NCI-H187 treated with DMSO at 0.1 percent for 48 hours (cell line): Measurements from ENCODE around the gene CYFIP1.
"Not testable (repeated sequence)": the region's sequence is repeated elsewhere in the genome, so short reads cannot be mapped to it uniquely, and the experiment has no call there.

Source experiments
- DNase-seq: peaks from one replicate; lab custom pipeline; 2025; lab: John Stamatoyannopoulos, UW

The CYFIP1 gene

DNA sequence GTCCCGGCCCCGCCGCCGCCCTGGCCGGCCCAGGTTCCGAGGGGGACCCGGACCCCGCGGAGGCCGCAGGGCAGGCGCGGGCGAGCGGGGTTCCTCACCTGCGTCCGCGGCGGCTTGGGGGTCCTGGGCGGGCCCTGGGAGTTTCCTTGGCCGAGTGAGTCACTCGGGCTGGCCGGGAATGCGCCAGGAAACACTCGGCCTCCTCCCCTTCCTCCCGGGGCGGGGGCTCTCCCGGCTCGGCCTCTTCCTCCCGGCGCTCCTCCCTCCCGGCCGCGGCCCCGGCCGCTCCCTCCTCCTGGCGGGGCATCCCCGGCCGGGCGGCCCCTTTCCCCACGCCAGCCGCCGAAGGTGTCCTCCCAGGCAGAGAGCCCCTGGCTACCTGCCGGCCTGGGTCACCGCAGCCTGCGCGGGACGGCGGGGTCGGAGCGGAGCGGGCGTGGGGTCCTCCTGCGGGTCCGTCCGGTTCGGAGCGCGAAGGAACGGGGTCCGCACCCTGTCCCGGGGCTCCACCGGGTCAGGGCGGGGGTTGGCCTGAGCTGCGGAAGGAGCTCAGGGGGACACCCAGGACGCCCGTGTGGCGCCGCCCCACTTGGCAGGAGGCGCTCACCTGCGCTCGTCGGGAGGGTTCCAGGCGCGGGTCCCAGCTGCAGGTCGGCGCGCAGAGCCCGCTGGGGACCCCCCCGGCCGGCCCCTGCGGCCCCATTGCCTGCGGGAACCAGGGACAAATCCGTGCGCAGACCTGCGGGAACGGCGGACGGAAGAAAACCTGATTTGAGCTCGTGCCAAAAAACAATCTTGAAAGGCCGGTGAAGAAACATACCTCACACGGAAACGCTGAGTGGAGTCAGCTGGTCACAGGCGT lies at the start of gene CYFIP1:
Gene CYFIP1 (minus strand): TSS at position 180 of the 862 bp plus-strand sequence. CDS start 33,083 bp downstream, outside the sequence.
- no peak for DNase-seq

DNA sequence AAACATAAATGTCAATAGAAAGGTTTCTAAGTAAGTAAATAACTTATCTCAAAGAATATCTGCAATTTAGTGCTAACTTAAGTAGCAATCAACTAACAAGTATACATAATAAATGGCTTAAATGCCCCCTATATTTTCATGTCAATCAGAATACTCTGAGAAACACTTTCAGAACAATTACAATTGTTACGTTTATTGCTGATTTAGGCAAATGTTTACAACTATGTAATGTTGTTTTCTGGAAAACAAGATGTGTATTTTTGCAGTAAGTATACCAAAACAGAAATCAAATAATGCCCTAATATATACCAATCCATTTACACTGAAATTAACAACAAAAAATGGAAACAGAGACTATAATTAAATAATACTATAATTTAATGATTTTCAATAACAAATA lies 46.0 kb upstream of the CYFIP1 start:
- DNase-seq: no peak

DNA sequence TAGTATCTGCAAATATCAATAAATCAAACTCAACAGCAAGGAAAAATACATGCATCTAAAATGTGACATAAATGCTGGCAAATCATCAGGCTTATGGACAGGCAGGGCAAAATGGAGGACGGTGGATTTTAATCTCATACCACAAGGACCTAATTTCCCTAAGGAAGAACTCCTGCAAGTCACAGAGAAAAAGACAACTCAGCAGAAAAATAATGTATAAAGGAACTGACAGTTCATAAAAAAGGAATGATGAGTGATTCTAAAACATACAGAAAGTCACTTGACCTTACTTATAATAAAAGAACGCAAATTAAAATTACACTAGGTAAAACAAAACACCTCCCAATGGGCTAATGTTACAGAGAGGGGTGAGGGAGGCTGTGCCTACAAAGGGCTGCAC lies 42.0 kb upstream of the CYFIP1 start:
- no peak for DNase-seq

DNA sequence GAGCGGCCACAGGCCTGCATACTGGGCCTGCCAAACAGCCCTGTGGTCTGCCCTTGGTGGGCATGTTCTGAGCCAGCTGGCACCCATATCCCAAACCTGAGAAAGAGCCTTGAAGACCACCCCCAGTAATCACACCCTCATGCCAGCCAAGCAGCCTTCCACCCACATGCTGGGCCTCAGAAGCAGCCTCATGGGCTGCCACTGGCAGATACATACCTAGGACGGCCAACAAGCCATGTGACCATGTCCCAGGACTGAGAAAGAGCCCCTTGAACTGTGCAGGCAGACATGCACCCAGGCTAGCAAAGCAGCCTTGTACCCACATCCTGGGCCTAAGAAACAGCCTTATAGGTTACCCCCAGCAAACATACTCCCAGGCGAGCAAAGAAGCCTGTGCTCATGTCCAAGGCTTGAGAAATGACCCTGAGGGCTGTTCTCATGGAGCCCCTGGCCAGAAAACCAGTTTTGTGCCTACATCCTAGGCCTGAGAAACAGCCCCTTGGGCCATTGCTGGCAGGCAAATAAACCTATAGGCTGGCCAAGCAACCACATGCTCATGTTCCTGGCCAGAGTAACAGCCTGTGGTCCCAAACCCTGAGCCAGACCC lies 34.3 kb upstream of the CYFIP1 start:
- DNase-seq: no peak

DNA sequence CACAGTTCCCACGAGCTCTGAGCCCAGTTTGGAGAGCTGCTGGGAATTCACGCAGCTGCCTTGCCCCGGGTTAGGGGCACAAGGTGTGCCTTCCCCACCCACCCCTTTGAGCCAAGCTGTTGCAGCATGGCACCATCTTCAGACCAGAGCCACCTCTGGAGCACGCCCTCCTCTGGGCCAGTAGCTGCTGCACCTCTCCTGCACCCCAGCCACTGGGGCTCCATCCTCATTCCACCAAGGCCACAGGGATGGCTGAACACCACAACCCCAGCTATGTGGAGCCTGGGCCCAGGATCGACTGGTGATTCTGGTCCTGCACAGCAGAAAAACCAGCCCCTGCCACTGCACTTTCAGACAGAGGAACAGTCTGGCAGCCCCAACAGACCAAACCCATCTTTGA lies 33.5 kb upstream of the CYFIP1 start:
- DNase-seq: no peak

DNA sequence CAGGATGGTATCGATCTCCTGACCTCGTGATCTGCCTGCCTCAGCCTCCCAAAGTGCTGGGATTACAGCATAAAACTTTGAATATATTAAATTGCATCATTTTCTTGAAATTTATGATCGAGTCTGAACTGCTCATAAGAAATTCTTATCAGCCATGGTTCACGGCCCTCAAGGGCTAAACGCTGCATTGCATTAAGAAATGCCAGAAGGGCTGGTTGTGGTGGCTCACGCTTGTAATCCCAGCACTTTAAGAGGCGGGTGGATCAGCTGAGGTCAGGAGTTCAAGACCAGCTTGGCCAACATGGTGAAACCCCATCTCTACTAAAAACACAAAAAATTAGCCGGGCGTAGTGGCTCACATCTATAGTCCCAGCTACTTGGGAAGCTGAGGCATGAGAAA lies 32.4 kb upstream of the CYFIP1 start:
- not testable (repeated sequence) for DNase-seq

DNA sequence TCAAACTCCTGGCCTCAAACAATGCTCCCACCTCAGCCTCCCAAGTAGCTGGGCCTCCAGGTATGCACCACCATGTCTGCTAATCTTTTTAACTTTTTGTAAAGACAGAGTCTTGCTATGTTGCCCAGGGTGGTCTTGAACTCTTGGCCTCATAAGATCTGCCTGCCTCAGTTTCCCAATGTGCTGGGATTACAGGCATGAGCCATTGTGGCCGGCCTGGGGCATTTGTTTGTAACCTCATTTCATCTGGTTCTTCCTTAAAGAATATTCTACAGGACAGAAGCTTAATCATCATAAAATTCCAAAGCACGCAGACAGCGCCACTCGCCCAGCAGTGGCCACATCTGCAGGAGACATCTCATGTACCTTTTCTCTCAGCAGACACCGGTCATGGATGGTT lies 23.6 kb upstream of the CYFIP1 start:
- no peak for DNase-seq

DNA sequence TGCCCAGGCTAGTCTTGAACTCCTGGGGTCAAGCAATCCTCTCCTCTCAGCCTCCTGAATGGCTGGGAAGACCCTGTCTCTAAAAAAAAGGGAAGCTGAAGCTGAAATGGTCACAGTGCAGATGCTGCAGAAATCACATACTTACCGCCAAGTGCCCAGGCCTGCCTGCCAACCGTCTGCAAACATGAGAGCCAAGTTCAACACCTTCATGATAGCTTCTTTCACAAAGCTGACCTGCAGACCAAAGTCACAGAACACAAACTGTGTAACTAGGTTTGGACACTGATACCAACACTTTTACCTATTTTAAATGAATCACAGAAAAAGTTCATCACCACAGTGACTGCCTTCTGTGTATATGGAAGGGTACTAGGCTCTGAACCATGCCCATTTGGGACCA lies 22.8 kb upstream of the CYFIP1 start:
- DNase-seq: no peak

DNA sequence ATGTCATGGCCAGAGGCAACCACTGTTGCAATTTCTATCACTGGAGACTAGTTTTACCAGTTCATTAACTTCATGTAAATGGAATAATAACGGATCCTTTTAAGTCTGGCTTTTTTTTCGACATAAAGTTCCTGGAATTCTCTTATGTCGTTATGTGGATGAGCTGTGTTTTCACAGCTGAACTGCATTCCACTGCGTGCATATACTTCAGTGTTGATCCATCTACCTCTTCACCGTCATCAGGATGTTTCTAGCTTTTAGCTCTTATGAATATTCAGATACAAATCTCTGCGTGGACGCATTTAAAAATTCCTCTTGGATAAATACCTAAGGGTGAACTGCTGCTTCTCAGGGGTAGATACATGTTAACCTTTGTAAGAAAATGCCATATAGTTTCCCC lies 15.6 kb upstream of the CYFIP1 start:
- DNase-seq: no peak

DNA sequence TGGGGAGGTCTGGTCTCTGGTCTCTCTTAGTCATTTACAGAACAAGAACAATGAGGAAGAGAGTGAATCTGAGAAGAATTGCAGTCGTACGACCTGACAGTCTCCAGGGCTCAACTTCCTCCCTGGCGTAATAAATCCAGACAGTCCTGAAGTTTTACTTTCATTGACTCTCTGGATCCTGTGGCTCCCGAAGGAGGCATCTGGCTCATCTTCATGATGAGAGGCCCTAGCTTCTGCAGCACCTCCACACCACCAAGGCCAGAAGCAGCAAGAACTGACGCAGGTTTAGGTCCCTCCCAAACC lies 11.8 kb upstream of the CYFIP1 start:
- DNase-seq: no peak

DNA sequence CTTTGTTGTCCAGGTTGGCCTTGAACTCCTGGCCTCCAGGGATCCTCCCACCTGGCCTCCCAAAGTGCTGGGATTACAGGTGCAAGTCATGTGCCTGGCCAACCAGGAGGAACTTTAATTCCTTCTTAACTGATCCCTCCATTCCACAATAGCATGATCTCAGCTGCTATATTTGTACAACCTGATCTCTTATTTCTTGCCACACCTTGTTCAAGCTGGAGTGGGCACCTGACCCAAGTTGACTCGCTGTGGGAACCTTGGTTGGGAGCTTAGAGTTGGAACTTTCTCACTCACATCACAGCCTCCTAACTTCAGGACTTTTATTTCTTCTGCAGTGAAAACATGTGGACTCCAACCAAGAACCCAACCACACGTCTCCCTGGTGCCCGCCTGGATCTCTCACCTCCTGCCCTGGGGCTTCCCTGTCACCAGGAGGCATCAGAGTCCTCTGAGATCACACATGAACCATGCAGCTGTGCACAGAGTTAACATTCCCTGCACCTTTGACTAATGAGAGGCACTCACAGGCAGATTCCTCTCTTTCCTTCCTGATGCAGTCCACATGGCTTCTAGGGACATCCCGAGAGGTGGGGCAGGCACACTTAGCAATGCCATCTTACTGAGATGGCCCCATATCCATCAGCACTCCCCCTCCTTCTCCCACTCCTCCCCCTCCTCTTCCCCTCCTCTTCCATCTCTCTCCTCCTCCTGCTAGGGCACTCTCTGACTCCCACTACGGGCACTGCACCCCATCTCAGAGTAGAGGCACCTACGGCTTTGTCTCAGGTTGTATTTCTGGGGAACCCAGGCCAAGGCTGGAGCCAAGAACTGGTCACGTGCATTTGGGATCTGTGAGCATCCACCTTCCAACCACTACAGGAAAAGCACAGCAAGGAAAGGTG lies 9.7 kb upstream of the CYFIP1 start:
- DNase-seq: no peak

DNA sequence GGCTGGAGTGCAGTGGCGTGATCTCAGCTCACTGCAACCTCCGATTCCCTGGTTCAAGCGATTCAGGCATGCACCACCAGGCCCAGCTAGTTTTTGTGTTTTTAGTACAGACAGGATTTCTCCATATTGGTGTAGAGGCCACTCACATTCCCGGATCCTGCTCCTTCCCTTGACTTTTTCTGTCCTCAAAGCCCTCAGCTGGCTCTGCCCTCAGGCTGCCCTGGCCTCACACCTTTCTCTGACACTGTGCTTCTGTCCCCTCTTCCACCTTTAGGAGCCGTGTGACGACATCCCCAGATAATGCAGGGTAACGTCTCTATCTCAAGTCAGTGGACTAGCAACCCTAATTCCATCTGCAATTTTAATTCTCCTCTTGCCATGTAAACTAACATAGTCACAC lies 8.6 kb upstream of the CYFIP1 start:
- DNase-seq: no peak

DNA sequence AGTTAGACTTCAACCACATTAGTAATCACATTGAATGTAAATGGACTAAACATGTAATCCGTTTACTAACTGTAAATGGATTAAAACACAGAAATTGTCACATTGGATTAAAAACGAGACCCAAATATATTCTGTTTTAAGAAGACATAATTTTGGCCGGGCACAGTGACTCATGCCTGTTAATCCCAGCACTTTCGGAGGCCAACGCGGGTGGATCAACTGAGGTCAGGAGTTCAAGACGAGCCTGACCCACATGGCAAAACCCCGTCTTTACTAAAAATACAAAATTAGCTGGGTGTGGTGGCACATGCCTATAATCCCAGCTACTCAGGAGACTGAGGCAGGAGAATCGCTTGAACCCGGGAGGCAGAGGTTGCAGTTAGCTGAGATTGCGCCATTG lies 1.8 kb upstream of the CYFIP1 start:
- DNase-seq: not testable (repeated sequence)

DNA sequence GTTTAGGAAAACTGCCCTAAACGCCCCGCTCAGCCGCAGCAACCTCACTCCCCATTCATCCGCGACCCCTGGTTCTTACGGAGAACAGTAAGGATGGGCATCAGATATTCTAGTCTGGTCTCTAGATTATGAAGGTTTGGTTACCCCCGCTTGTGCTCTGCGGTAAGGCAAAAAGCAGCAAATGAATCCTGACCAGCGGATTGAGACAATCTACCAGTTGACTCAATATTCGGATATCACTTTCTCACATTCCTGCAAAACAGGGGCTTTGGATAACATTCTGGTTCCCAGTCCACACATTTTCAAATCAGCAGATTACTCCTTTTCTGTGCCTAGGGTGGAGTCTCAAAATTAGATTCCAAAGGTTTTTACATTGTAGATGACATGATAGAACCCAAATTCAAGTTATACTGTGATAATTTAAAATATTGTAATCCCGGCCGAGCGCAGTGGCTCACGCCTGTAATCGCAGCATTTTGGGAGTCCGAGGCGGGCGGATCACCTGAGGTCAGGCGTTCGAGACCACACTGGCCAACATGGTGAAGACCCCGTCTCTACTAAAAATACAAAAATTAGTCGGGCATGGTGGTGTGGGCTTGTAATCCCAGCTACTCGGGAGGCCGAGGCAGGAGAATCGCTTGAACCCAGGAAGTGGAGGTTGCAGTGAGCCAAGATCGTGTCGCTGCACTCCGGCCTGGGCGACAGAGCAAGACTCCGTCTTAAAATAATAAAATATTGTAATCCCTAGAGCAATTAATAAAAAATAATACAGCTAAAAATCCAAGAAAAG lies 1.1 kb upstream of the CYFIP1 start:
- DNase-seq: no peak

DNA sequence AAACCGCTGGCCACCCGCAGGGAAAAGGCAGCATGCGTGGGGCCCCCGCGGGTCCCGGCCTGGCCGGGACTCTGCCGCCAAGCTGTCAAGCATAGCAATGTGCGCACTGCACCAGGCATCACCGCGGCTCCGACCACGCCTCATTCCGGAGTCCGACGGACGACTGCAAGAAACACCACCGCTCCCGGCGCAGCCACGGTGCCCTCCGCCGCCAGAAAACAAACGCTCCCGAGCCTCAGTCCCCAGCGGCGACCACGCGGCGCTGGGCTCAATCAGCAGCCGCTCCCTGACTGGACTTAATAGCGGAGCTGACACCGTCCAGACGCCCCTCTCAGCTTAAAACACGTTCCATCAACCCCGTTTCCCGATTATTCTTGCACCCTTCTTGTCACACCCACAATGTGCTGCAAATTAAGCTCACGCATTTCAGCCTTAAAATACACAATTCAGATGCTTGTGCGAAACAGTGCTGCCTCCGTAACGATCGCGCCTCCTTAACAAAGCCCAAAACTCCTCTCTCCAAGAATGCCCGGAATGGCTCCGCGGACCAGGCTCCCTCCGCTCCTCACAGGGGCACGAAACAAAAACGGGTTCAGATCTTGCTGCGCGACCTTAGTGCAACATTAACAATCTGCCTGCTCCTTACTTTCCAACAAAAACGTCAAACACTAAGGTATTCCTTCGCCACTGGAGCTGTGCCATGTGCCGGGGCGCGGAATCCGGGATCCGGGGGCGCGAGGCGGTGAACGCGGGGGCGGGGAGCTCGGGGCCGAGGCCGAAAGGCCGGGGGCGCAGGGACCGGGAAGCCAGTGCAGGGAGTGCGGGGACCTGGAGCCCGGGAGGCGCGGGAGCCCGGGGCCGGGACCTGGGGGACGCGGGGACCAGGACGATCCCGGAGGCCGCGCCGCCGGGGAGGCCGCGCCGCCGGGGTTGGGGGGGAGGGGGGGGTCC lies 655 bp downstream of the CYFIP1 start:
- no peak for DNase-seq

DNA sequence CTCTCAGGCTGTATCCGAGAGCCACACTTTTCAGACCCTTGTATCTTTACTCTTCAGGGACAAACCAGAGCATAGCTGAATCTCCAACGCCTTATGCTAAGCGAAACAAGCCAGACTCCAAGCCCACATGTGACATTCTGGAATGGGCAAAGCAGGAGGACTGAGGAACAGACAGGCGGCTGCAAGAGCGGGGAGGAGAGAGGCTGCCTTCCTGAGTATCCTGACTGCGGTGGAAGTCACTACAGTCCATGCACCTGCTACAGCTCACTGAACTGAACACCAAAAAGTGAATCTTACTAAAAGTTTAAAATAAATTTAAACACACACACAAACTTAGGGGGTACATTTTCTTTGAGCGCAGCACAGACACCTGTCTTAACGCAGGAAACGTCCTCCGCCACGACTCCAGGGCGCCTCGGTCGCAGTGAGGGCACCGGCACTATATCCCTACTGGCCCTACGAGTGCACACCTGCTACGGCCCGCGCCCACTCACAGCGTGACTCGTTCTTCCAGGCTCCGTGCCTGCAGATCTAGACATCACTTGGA lies 1.4 kb downstream of the CYFIP1 start:
- DNase-seq: no peak

DNA sequence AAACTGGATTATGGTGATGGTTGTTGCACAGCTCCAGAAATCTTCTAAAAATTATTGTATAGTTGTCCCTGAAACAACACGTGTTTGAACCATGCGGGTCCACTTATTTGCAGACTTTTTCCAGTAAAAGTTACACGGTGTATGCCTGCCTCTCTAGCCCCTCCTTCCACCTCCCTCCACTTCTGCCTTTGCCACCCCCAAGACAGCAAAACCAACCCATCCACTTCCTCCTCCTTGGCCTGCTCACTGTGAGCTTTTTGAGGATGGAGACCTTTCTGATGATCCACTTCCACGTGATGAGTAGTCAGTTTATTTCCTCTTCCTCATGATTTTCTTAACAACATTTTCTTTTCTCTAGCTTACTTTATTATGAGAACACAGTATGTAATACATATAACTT lies 5.4 kb downstream of the CYFIP1 start:
- DNase-seq: no peak

DNA sequence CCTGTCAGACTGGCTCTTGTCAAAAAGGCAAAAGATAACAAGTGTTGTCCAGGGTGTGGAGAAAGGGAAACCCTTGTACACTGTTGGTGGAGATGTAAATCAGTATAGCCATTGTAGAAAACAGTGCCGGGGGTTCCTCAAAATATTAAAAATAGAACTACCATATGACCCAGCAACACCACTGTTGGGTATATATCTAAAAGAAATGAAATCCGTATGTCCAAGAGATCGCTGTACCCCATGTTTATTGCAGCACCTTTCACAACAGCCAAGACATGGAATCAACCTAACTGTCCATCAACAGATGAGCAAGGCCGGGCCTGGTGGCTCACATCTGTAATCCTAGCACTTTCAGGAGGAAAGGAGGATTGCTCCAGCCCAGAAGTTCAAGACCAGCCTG lies 6.2 kb downstream of the CYFIP1 start:
- DNase-seq: no peak

DNA sequence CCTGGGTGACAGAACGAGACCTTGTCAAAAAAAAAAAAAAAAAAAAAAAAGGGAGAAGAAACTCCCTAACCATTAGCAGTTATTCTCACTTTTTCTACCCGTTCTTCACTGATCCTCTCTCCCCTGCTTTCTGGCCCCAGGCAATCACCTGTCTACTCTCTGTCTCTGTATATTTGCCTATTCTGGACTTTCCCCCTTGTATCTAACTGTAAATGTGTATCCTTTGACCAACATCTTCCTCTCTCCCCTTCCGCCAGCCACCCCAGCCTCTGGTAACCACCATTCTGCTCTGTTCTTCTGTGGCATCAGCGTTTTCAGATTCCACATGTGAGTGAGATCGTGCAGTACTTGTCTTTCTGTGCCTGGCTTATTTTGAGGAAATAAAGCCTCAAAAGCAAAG lies 6.9 kb downstream of the CYFIP1 start:
- DNase-seq: no peak

DNA sequence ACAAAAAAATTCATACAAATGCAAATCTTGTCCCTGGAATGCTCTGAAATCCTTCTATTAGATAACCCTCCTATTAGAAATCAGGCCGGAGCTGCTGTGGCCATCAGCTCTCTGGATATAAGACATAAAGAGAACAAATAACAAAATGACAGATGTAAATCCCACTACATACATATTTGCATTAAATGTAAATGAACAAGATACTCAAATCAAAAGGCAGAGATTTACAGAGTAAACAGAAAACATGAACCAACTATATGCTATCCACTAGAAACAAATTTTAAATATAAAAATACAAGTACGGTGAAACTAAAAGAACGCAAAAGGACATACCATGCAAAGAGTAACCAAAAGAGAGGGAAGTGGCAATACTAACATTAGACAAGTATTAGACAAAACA lies 10.7 kb downstream of the CYFIP1 start:
- DNase-seq: no peak

DNA sequence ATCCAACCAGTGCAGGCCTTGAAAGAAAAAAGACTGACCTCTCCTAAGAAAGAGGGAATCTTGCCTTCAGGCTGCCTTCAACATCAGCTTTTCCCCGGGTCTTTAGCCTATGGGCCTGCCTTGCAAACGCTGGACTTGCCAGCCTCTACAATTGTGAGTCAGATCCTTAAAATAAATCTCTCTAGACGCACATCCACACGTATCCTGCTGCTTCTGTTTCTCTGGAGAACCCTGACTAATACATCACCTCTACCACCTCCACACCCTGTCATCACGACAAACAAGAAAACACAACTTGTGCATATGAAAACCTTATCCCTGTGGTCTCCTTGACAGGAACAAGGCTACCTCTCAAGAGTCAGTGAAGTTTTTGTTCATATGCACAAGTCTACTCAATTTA lies 11.8 kb downstream of the CYFIP1 start:
- DNase-seq: no peak
